DMS79 treated with DMSO at 0.1 percent for 48 hours (cell line): ENCODE results near the gene PECR.

Experiments used
- DNase-seq: peaks from one replicate; lab custom pipeline; 2025; lab: John Stamatoyannopoulos, UW

The PECR gene

GRCh38 chr2:216071111-216071851 lies 10.3 kb downstream of the PECR start:
- no peak for DNase-seq

GRCh38 chr2:216070195-216070594 lies 11.4 kb downstream of the PECR start:
- no peak for DNase-seq

- DNase-seq = no peak
These were observed 12.6 kb downstream of the PECR start for GRCh38 chr2:216069028-216069427.

- no peak for DNase-seq
These were observed 15.4 kb downstream of the PECR start for GRCh38 chr2:216066230-216066629.

GRCh38 chr2:216064665-216065064 lies 16.9 kb downstream of the PECR start:
- no peak for DNase-seq

GRCh38 chr2:216064014-216064630 lies 17.5 kb downstream of the PECR start:
- DNase-seq = no peak

- DNase-seq = no peak
These were observed 22.3 kb downstream of the PECR start for GRCh38 chr2:216059233-216059834.

- no peak for DNase-seq
These were observed 23.9 kb downstream of the PECR start for GRCh38 chr2:216057688-216058193.

- no peak for DNase-seq
These were observed 24.9 kb downstream of the PECR start for GRCh38 chr2:216056739-216057138.

- no peak for DNase-seq
These were observed 25.9 kb downstream of the PECR start for GRCh38 chr2:216055680-216056079.

GRCh38 chr2:216052420-216052819 lies 29.2 kb downstream of the PECR start:
- DNase-seq = no peak

- DNase-seq = no peak
These were observed 30.3 kb downstream of the PECR start for GRCh38 chr2:216051350-216051749.

- no peak for DNase-seq
These were observed 32.2 kb downstream of the PECR start for GRCh38 chr2:216049452-216049851.

- no peak for DNase-seq
These were observed 34.2 kb downstream of the PECR start for GRCh38 chr2:216047397-216047796.

- DNase-seq = peak; percentile 56
These were observed 36.6 kb downstream of the PECR start for GRCh38 chr2:216044883-216045486.

GRCh38 chr2:216043949-216044348 lies 37.7 kb downstream of the PECR start:
- no peak for DNase-seq

GRCh38 chr2:216041438-216041837 lies 40.2 kb downstream of the PECR start:
- DNase-seq = no peak

- DNase-seq = no peak
These were observed 41.7 kb downstream of the PECR start for GRCh38 chr2:216039918-216040317.

- peak; percentile 34 for DNase-seq
These were observed 47.5 kb downstream of the PECR start for GRCh38 chr2:216034065-216034464.

GRCh38 chr2:216033403-216033802 lies 48.2 kb downstream of the PECR start:
- no peak for DNase-seq

- DNase-seq = no peak
These were observed 49.5 kb downstream of the PECR start for GRCh38 chr2:216031960-216032689.

GRCh38 chr2:216030216-216030615 lies 51.4 kb downstream of the PECR start:
- no peak for DNase-seq
